HG03457 (cell line): ENCODE measurements around the gene BTK.
"Not testable (repeated sequence)": the region's sequence is repeated elsewhere in the genome, so short reads cannot be mapped to it uniquely, and the experiment has no call there.

Experiments used
- ATAC-seq: cut with Tn5 transposase; IDR thresholded peaks from one replicate; pipeline ENCODE4 v1.9.1; 2021; ENCODE audit warnings: moderate number of reproducible peaks; ENCODE audit not compliant: unreplicated experiment

The BTK gene

GRCh38 chrX:101347859-101348451, 38.0 kb downstream of the BTK start:
- ATAC-seq = no peak

DNA sequence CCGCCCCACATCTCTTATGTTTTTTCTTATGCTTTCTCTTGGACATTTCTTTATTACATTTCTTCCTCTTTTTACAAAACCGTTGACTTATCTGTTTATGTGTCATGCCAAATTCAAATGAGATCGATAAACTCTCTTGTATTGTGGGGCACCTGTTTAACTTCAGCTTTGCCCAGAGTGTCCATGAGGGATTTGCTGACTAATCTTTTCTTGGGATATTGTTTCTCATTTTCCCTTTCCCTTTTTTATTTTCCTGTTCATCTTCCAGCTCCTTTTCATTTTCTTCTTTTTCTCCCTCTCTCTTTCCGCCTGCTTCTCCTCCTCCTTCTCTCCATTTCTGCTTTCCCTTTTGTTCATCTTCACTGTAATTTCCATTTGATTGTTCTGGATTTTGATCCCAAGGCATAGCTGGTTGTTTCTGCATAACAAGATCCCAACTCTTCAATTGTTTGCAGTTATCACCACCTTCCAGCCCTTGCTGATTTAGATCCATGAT, 48.2 kb downstream of the BTK start:
- no peak for ATAC-seq

DNA sequence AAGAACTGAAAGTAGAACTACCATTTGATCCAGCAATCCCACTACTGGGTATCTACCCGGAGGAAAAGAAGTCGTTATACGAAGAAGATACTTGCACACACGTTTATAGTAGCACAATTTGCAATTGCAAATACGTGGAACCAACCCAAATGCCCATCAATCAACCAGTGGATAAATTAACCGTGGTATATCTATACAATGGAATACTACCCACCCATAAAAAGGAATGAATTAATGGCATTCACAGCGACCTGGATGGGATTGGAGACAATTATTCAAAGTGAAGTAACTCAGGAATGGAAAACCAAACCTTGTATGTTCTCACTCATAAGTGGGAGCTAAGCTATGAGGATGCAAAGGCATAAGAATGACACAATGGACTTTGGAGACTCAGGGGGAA, 51.7 kb downstream of the BTK start:
- not testable (repeated sequence) for ATAC-seq

- not testable (repeated sequence) for ATAC-seq
Observed at GRCh38 chrX:101326600-101326999, 59.4 kb downstream of the BTK start.

DNA sequence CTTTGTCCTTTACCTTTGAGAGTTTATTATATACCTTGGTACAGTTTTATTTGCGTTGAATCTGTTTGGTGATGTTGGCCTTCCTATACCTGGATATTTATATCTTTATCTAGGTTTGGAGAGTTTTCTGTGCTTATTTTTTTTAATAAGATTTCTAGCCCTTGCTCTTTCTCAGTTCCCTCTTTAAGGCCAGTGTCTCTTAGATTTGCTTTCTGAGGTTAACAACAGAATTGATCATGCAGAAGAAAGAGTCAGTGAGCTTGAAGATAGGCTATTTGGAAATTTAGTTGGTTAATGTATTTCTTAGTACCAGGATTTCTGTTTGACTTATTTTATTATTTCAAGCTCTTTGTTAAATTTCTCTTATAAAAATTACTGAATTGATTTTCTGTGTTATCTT, 82.2 kb downstream of the BTK start:
- ATAC-seq = no peak
